Small intestine (tissue), 7 donors: ENCODE data around the gene CLMN. TPM values are rescaled to one million over a fixed set of nuclear protein-coding genes. Genes with fewer than 3 reads are reported as not detected.

Source experiments
- DNase-seq, 2 donors: peaks; one replicate each; pipeline versions ENCODE4 v3.0.0 to v3.0.0-alpha.2; 2013
- FAIRE-seq: peaks from 2 replicates; lab custom pipeline; 2012; peaks lifted over from hg19 to GRCh38; lab: Jason Lieb, UNC
- H3K27ac ChIP-seq, 3 donors: one replicate each; pipeline ENCODE4 v1.5.1; 2013; ENCODE audit warnings: low read length in 2 of 3, mild to moderate bottlenecking in 2 of 3, control low read depth in 1 of 3, inconsistent platforms in 1 of 3, low read depth in 1 of 3, moderate library complexity in 1 of 3
- H3K27me3 ChIP-seq, 3 donors: one replicate each; pipeline ENCODE4 v1.6.1; 2013; ENCODE audit warnings: low read length in 3 of 3, inconsistent platforms in 1 of 3; ENCODE audit not compliant: control insufficient read depth in 3 of 3, insufficient read depth in 3 of 3
- H3K36me3 ChIP-seq, 3 donors: one replicate each; pipeline ENCODE4 v1.6.1; 2013; ENCODE audit warnings: low read length in 3 of 3, inconsistent platforms in 1 of 3, low read depth in 1 of 3, mild to moderate bottlenecking in 1 of 3, moderate library complexity in 1 of 3; ENCODE audit not compliant: control insufficient read depth in 3 of 3, insufficient read depth in 2 of 3
- H3K4me1 ChIP-seq, 3 donors: one replicate each; pipeline ENCODE4 v1.6.1; 2013; ENCODE audit warnings: low read length in 2 of 3, inconsistent platforms in 1 of 3, low read depth in 1 of 3, mild to moderate bottlenecking in 1 of 3, moderate library complexity in 1 of 3; ENCODE audit not compliant: control insufficient read depth in 3 of 3, insufficient read depth in 2 of 3
- H3K4me3 ChIP-seq, 3 donors: one replicate each; pipeline ENCODE4 v1.5.1; 2013; ENCODE audit warnings: low read length in 3 of 3, control low read depth in 1 of 3, inconsistent platforms in 1 of 3, low read depth in 1 of 3, mild to moderate bottlenecking in 1 of 3, moderate library complexity in 1 of 3
- H3K9me3 ChIP-seq, 2 donors: one replicate each; pipeline ENCODE4 v1.6.1; 2013; ENCODE audit warnings: low read depth in 1 of 2, low read length in 1 of 2; ENCODE audit not compliant: control insufficient read depth in 2 of 2, insufficient read depth in 1 of 2
- WGBS, 3 donors: extraction: QIAGEN DNeasy Blood & Tissue Kit; methylation state at CpG; one replicate each; pipeline ENCODE4 v1.1.7; 2013; 5-methylcytosine and 5-hydroxymethylcytosine counted together
- polyA plus RNA-seq, 4 donors: library from polyadenylated mRNA; stranded (reverse) in 3 of 4; unstranded in 1 of 4; fragments of 200-250 nt in 3 of 4; fragments of 120-200 nt in 1 of 4; gene quantifications; one replicate each; pipeline versions ENCODE4 v1.2.1 to v1.2.3, GENCODE V29; 2013
- donor health status: healthy with polysubstance abuse.
- donor health status: control.
- donor health status: control.
- donor health status: Bipolar disorder and iron deficiency.
- donor health status: healthy.

CLMN gene
- polyA plus RNA-seq, 4 donors = 2.9 to 25.0 (median 5.7) TPM

GRCh38 chr14:95294320-95294719 lies 25.4 kb downstream of the CLMN start:
- Histone ChIP-seq H3K9me3 (peaks cover 0 to 20% of the 10 kb centered on the region in 2 donors), H3K27ac (peak overlapping the region in 1 of 3 donors; percentile 6), H3K36me3 (peaks cover 0 to 23% (median 0%) of the 10 kb centered on the region in 3 donors), H3K4me3 (no peak overlapping the region), H3K4me1 (peaks cover 0 to 5% (median 3%) of the 10 kb centered on the region in 3 donors), H3K27me3 (peaks cover 0 to 2% (median 0%) of the 10 kb centered on the region in 3 donors)
- WGBS, 3 donors = 85 to 88% (median 88%) methylated on average over 6 to 7 of the region's 7 CpGs
- DNase-seq = no peak
- FAIRE-seq = no peak

- 70 to 75% (median 74%) methylated on average over 5 of the region's 5 CpGs for WGBS, 3 donors
- Histone ChIP-seq H3K4me1 (peaks cover 0 to 5% (median 3%) of the 10 kb centered on the region in 3 donors), H3K27me3 (peaks cover 0 to 2% (median 0%) of the 10 kb centered on the region in 3 donors), H3K4me3 (no peak overlapping the region), H3K27ac (no peak overlapping the region), H3K9me3 (peaks cover 0 to 20% of the 10 kb centered on the region in 2 donors), H3K36me3 (peaks cover 0 to 23% (median 0%) of the 10 kb centered on the region in 3 donors)
- FAIRE-seq = no peak
- DNase-seq = no peak
Observed at GRCh38 chr14:95293449-95293848, 26.3 kb downstream of the CLMN start.

GRCh38 chr14:95292660-95293425 lies 26.9 kb downstream of the CLMN start:
- 68 to 77% (median 76%) methylated on average over 8 of the region's 8 CpGs for WGBS, 3 donors
- peak overlapping the region in 1 of 3 donors; percentile 33 for H3K27ac ChIP-seq
- no peak for DNase-seq

GRCh38 chr14:95291859-95292542 lies 27.7 kb downstream of the CLMN start:
- FAIRE-seq (no peak), DNase-seq (peak; percentile 36 to 79)
- 40 to 43% (median 40%) methylated on average over 6 of the region's 6 CpGs for WGBS, 3 donors
- no peak overlapping the region for H3K4me3 ChIP-seq
- H3K27me3 ChIP-seq = peaks cover 0 to 2% (median 0%) of the 10 kb centered on the region in 3 donors
- peaks cover 0 to 5% (median 3%) of the 10 kb centered on the region in 3 donors for H3K4me1 ChIP-seq
- H3K9me3 ChIP-seq = peaks cover 0 to 20% of the 10 kb centered on the region in 2 donors
- peak overlapping the region in 1 of 3 donors; percentile 82 for H3K27ac ChIP-seq
- H3K36me3 ChIP-seq = peaks cover 0 to 25% (median 0%) of the 10 kb centered on the region in 3 donors

More at GRCh38 chr14:95292660-95293425, 26.9 kb downstream of the CLMN start:
- peaks cover 0 to 2% (median 0%) of the 10 kb centered on the region in 3 donors for H3K27me3 ChIP-seq
- FAIRE-seq = no peak
- peaks cover 0 to 20% of the 10 kb centered on the region in 2 donors for H3K9me3 ChIP-seq
- no peak overlapping the region for H3K4me3 ChIP-seq
- peaks cover 0 to 5% (median 3%) of the 10 kb centered on the region in 3 donors for H3K4me1 ChIP-seq
- H3K36me3 ChIP-seq = peaks cover 0 to 22% (median 0%) of the 10 kb centered on the region in 3 donors

GRCh38 chr14:95290871-95291431 lies 28.8 kb downstream of the CLMN start:
- 6 to 29% (median 16%) methylated on average over 17 of the region's 17 CpGs for WGBS, 3 donors
- Histone ChIP-seq H3K27ac (peak overlapping the region in 2 of 3 donors; percentile 42 to 82), H3K4me1 (peaks cover 0 to 5% (median 3%) of the 10 kb centered on the region in 3 donors), H3K9me3 (peaks cover 0 to 10% of the 10 kb centered on the region in 2 donors), H3K4me3 (no peak overlapping the region), H3K36me3 (peaks cover 0 to 23% (median 0%) of the 10 kb centered on the region in 3 donors), H3K27me3 (peaks cover 0 to 2% (median 0%) of the 10 kb centered on the region in 3 donors)
- FAIRE-seq = no peak
- peak; percentile 60 to 80 for DNase-seq

- WGBS, 3 donors = 87 to 88% (median 88%) methylated on average over 5 of the region's 5 CpGs
- Histone ChIP-seq H3K36me3 (peaks cover 0 to 18% (median 0%) of the 10 kb centered on the region in 3 donors), H3K27me3 (peaks cover 0 to 2% (median 0%) of the 10 kb centered on the region in 3 donors), H3K27ac (no peak overlapping the region), H3K4me3 (no peak overlapping the region), H3K9me3 (peaks cover 0 to 8% of the 10 kb centered on the region in 2 donors), H3K4me1 (peaks cover 0 to 5% (median 3%) of the 10 kb centered on the region in 3 donors)
- DNase-seq (no peak), FAIRE-seq (no peak)
Observed at GRCh38 chr14:95290021-95290420, 29.7 kb downstream of the CLMN start.

- no peak for DNase-seq
- 82 to 85% (median 82%) methylated on average over 6 of the region's 6 CpGs for WGBS, 3 donors
- H3K36me3 ChIP-seq = peaks cover 0 to 12% (median 0%) of the 10 kb centered on the region in 3 donors
- H3K4me1 ChIP-seq = peaks cover 0 to 5% (median 3%) of the 10 kb centered on the region in 3 donors
- no peak overlapping the region for H3K27ac ChIP-seq
- FAIRE-seq = no peak
- peaks cover 0 to under 1% (median 0%) of the 10 kb centered on the region in 3 donors for H3K27me3 ChIP-seq
- H3K9me3 ChIP-seq = peaks cover 0 to 6% of the 10 kb centered on the region in 2 donors
- no peak overlapping the region for H3K4me3 ChIP-seq
Observed at GRCh38 chr14:95289323-95290010, 30.2 kb downstream of the CLMN start.
